GM19239 (cell line): Measurements from ENCODE around the gene COL6A3.
"Not testable (repeated sequence)": the region's sequence is repeated elsewhere in the genome, so short reads cannot be mapped to it uniquely, and the experiment has no call there.

Experiments used
- DNase-seq: peaks from one replicate; pipeline ENCODE4 v3.0.0; 2011; ENCODE audit warnings: low spot score; ENCODE audit not compliant: insufficient read length
- FAIRE-seq: peaks from 2 replicates; lab custom pipeline; 2011; peaks lifted over from hg19 to GRCh38; lab: Jason Lieb, UNC

COL6A3 gene

GRCh38 chr2:237423891-237424290, 9.9 kb upstream of the COL6A3 start:
- FAIRE-seq (no peak), DNase-seq (no peak)

DNA sequence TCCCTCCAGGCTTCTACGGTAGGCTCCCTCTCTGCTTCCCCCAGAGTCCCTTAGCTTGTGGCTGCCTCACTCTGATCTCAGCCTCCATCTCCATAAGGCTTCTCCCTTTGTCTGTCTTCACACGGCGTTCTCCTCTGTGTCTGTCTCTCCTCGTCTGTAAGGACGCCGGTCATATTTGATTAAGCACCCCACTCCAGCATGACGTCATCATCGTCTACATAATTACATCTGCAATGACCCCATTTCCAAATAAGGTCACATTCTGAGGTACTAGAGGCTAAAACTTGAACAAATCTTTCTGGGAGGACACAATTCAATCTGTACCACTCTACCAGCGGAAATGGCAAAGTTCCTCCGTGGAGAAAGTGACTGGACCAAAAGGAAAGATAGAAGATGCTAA, 8.3 kb upstream of the COL6A3 start:
- FAIRE-seq: no peak
- DNase-seq: no peak

GRCh38 chr2:237421542-237422116, 7.7 kb upstream of the COL6A3 start:
- DNase-seq: peak; percentile 41
- FAIRE-seq: peak; percentile 83

GRCh38 chr2:237418300-237418699, 4.3 kb upstream of the COL6A3 start:
- no peak for FAIRE-seq
- DNase-seq: no peak

- FAIRE-seq (no peak), DNase-seq (no peak)
Observed at GRCh38 chr2:237412988-237413776, 782 bp downstream of the COL6A3 start.

DNA sequence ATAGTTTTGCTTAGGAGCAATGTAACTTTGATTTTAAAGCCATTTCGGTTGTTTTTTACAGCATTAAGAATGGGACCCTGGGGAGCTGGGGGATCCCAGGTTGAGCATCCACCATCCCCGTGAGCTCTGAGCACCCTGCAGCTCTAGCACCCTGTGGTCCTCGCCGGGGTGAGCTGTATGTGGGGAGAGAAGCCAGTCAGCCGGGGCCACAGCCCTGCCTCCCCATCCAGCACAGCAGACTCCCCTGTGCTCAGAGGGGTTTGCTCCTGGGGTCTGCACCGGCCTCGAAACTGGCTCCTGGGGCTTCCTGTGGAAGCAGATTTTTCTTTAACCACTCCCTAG, 1.3 kb downstream of the COL6A3 start:
- DNase-seq (no peak), FAIRE-seq (no peak)

DNA sequence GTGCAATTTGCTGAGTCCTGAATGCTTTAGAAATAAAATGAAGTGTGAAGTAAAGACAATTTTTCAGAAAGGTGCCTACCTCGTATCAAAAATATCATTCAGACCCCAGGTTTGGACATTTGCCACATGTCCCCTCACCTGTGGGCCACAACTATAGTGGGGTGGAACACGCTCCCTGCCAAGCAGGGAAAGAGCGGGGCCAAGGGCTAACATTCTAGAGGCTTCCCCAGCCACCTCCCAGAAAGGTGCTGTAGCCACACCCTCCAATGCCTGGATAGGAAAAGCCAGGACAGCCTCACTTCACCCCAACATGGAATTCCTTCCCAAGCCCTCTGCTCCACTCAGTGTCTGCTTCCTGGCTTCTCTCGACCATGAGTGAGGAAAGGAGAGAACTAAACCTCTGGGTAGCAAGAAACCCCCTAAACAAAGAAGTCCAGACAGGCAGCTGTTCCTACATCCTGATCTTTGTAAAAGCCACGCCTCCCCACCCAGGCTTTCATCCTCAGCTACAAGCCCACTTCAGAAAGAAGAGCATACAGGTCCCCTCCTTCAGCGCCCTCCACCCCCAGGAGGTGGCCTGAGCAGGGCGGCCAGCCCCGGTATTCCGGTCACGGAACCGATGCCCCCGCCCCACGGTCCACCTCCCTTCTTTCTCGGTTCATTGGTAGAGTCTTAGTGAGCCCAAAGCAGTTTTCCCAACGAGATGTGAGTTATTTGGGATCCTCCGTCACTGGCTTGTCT, 2.1 kb downstream of the COL6A3 start:
- DNase-seq (no peak), FAIRE-seq (no peak)

DNA sequence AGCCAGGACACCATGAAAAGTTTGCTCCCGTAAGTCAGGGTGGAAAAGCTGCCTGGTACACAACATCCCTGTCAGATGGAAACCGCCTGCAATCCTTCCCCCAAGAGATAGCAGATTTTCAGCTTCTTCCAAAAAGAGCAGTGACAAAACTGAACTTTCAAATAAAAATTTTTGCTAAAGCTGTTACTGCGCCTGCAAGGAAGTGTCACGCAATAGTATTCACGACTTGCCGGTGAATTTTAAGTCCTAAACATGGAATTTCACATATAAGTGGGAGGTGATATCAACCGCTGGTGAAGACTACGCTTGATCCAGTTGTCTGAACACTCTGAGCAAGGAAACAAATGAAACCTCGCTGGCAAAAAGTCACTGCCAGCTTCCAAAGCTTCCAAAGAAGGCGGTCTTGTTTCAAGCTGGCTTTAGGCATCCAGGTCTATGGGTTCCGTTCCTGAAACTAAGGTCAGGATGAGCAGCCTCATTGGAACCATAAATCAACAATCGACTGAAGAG, 2.8 kb downstream of the COL6A3 start:
- DNase-seq (no peak), FAIRE-seq (no peak)

GRCh38 chr2:237409263-237409662, 4.7 kb downstream of the COL6A3 start:
- not testable (repeated sequence) for DNase-seq, FAIRE-seq

DNA sequence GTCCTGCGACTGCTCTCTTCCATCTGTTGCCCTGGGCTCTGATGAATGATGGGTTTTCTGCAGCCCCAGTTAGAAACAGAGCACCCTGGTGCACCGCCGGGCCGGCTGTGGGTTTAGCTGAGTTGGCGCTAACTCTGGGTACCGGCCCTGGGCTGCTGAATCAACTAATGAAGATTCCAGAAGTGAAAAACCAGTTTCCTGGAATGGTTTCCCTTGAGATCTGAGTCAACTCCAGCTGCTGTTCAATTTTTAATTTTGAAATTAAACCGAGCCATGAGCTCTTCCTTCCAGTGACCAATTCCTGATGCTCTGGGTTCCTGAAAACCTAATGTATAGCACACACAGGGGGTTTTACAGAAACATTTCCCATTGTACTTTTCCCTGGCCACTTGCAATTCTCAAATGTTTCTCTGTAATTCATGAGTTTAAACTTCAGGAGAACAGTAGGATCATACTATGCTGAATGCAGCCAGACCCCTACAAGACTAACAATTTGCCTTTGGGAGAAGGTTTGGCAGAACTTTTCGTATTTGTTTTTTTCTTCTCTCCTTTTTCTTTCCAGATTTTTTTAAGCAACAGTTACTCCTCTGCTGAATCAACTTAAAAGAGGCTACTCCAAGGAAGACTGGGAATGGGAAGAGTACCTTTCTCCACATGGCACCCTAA, 5.5 kb downstream of the COL6A3 start:
- DNase-seq: no peak

GRCh38 chr2:237407700-237408099, 6.3 kb downstream of the COL6A3 start:
- no peak for FAIRE-seq
- DNase-seq: no peak

More for the DNA sequence above, 5.5 kb downstream of the COL6A3 start:
- no peak for FAIRE-seq

DNA sequence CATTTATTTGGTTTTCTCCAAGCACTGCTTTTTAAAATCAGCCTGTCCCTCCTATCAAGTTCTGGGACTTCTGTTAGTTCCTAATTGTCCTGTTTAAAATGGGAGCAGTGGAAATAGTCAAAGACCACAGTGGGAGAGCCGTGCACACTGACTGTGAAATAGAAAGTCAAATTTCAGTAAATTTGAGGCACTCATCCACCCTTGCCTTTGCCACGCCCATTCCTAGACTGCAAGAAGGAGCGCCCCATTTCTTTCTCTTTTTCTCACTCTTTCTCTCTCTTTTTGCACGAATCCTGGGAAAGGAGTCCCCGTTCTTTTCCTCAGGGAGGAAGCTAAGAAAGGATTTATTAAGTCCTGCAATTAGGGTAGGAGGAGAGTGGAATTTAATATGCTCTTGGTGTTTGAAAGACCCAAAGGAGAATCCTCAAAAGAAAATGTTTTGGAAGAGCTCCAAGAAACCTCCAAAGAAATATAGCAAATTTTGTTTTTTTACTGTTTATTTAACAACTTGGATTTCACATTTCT, 7.5 kb downstream of the COL6A3 start:
- DNase-seq (no peak), FAIRE-seq (no peak)

GRCh38 chr2:237405605-237406004, 8.4 kb downstream of the COL6A3 start:
- no peak for FAIRE-seq

DNA sequence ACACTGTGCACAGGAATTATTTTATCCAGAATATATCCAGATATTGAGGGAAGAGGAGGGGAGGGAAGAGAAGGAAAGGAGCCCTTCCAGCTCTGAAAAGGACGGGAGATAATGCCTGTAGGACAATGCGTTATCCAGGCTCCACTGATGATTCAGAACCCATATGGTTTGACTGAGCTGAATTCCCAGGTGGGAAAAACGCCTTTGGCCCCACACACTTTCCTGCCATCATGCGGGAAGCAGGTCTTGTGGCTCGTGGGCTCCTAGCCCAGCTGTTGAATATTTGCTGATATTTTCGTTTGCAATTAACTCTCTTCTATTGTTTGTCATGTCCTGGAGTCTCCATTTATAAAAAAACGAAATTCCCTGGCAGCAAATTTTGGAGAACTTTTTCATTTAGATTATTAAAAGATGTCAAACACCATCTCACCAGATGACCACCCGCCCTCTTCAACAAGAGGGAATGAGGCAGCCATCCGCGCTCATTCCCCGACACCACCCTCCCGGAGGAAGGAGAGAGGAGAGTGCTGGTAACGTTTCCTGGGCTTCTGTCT, 8.9 kb downstream of the COL6A3 start:
- FAIRE-seq: no peak
- no peak for DNase-seq

More at GRCh38 chr2:237405605-237406004, 8.4 kb downstream of the COL6A3 start:
- DNase-seq: no peak

DNA sequence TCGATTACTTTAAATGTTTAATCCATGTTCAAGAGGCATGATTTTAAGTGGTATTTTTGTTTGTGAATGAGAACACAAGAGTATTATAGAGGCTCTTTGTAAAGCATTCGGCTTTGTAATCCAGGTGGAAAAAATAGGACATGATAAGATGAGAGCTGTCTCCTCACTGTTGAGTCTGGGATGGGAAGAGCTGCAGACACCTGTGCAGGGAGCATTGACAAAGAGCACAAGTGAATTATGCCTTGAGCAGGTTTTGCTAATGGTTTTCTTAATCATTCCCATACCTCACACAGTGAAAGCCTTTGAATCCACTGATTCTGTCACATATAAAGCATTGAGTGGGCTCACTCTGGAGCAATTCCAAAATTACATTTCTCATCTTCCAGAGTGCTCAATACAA, 9.6 kb downstream of the COL6A3 start:
- FAIRE-seq (no peak), DNase-seq (no peak)

DNA sequence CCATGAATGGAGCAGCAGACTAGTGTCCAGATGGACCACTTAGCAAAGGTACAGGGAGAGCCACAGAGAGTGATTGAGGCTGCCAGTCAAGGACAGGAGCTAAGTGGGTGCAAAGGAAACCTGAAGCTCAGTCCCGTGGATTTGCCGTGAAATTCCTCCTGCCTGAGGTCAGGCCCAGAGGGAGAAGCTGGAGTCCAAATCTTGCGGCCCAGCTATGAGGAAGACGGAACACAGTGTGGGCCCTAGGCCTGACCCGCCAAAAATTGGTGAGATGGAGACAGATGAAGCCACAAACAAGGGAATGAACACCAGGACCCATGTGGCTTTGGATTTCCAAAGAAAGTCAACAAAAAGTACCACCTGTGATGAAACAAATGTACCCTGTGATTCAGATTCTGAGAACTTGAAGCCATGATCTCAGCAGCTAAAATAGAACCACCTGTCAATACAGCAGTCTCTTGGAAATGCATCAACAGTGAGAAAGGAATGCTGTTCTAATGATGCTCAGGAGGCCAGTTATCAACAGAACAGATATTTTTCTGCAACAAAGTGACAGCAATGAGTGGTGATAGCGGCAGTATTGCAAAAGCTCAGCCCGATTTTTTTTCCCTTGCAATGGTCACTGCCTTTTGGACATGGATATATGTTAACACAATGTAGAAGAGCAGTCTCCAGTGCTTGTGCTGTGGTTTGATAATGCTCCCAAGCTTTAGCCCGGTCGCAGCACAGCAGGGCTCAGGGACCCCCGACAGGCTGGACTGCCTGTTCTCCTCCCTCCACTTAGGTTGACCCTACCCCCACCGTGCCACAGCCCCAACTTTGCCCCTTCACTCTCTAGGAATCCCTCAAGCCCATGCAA, 10.7 kb downstream of the COL6A3 start:
- DNase-seq: no peak
- no peak for FAIRE-seq

GRCh38 chr2:237400199-237400598, 13.8 kb downstream of the COL6A3 start:
- FAIRE-seq (no peak), DNase-seq (no peak)

DNA sequence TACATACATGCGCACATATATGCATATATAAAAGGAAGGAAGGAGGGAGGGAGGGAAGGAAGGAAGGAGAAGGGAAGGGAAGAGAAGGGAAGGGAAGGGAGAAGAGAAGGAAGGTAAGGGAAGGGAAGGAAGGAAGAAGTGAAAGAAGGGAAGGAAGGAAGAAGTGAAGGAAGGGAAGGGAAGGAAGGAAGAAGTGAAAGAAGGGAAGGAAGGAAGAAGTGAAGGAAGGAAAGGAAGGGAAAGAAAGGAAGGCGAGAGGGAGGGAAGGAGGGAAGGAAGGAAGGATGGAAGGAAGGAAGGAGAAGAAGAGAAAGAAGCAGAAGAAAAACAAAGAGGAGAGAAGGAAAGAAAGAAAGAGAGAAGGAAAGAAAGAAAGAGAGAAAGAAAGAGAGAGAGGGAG, 16.9 kb downstream of the COL6A3 start:
- DNase-seq: no peak
- no peak for FAIRE-seq

DNA sequence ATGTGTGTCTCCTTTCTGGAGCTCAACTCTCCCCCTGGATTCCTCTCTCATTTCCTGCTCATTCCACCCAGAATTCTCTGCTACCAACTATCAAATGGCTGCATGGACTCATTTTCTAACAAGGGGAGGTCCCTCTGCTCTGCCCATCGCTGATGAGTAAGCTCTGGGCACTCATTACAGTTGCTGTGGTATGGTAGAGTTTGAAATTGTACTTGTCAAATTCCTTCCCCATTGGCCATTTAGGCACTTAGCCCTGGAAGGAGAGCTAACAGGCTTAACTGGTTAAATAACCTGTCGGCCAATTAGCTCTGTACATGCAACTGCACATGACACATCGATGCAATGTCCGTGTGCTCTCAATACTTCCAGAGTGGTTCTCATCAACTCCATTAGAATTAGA, 20.4 kb downstream of the COL6A3 start:
- no peak for DNase-seq
- no peak for FAIRE-seq
